Suprapubic skin (tissue), 3 donors: ENCODE data around the gene METTL4.

Experiments used
- EP300 ChIP-seq: sonication (generic); formaldehyde crosslinking; IDR thresholded peaks from one replicate; pipeline ENCODE4 v1.6.1; 2017; ENCODE audit warnings: antibody characterized with exemption
- POLR2A ChIP-seq, 2 donors: fragments of 450-650 bp; IDR thresholded peaks; one replicate each; pipeline ENCODE4 v1.6.1; 2017; ENCODE audit warnings: antibody characterized with exemption in 2 of 2, mild to moderate bottlenecking in 2 of 2, moderate library complexity in 2 of 2
- TF ChIP-seq, protein P1 (sequence below), 2 donors: fragments of 200-600 bp in 1 of 2; fragments of 450-650 bp in 1 of 2; sonication (generic) in 1 of 2; IDR thresholded peaks; one replicate each; pipeline ENCODE4 v1.5.1; 2016 to 2019; ENCODE audit warnings: antibody characterized with exemption in 2 of 2, mild to moderate bottlenecking in 1 of 2, moderate library complexity in 1 of 2

DNA sequence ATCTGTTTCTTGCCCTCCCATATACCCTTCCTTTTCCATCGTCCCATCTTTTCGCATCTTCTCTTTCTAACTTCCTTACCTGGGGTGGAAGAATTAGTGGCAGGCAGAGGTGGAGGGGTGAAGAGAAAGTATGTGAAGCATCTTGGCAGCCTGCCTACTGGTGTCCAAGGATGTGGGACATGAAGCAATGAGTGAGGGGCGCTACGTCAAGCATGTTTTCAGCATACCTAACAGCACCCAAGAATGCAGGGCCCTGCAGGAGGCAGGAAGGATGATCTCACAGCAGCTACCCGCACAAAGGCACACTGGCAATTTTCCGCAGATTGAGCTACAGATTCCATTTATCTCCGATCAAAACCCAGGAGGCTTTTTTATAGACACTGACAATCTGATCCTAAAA, 42.2 kb downstream of the METTL4 start:
- TF ChIP-seq, protein P1, sequence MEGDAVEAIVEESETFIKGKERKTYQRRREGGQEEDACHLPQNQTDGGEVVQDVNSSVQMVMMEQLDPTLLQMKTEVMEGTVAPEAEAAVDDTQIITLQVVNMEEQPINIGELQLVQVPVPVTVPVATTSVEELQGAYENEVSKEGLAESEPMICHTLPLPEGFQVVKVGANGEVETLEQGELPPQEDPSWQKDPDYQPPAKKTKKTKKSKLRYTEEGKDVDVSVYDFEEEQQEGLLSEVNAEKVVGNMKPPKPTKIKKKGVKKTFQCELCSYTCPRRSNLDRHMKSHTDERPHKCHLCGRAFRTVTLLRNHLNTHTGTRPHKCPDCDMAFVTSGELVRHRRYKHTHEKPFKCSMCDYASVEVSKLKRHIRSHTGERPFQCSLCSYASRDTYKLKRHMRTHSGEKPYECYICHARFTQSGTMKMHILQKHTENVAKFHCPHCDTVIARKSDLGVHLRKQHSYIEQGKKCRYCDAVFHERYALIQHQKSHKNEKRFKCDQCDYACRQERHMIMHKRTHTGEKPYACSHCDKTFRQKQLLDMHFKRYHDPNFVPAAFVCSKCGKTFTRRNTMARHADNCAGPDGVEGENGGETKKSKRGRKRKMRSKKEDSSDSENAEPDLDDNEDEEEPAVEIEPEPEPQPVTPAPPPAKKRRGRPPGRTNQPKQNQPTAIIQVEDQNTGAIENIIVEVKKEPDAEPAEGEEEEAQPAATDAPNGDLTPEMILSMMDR (IDR thresholded peaks at IDR 0.05) = no peak
- no peak for TF ChIP-seq EP300
- no peak for TF ChIP-seq POLR2A (IDR thresholded peaks at IDR 0.05)
